Measurements from ENCODE around the gene FBXO42. TPM values are rescaled to one million over a fixed set of nuclear protein-coding genes. Genes with fewer than 3 reads are reported as not detected.

Gene FBXO42
- total and polyA plus RNA-seq, 9 of the 15 experiments (the other 6 are each of a cell fraction or from before 2014, with no cell fraction given): 7.2 to 24.8 (median 17.4) TPM

GRCh38 chr1:16393570-16394521 is 41.6 kb upstream of the FBXO42 start:
- H3K79me2 ChIP-seq (ENCODE audit: control insufficient read depth, insufficient read depth, low read length): peaks cover 44% of the 10 kb centered on the region
- DNase-seq (ENCODE audit: extremely low read depth in 1 of 4, low spot score in 3 of 4) (no peak), FAIRE-seq (no peak), ATAC-seq (no peak)
- peaks cover 8% of the 10 kb centered on the region for H3K9me1 ChIP-seq (ENCODE audit: control insufficient read depth, insufficient read depth, low read length)
- in situ Hi-C loops (cut with MboI): no loop called here
- H4K20me1 ChIP-seq (replicated peaks; ENCODE audit: control insufficient read depth, insufficient read depth, low read length): peaks cover 27% of the 10 kb centered on the region; the same call in 1 of the 2 replicates
- POLR2A ChIA-PET: interaction anchor here (1.0 to 1.2 kb wide), 2 partner anchors 18 to 31 kb away, joined by 3 to 4 read pairs; no protein-coding TSS in a partner anchor
- no peaks in the 10 kb centered on the region for H3K27me3 ChIP-seq (ENCODE audit: control insufficient read depth in 2 of 2, insufficient read depth in 2 of 2, low read length in 2 of 2)
- H3K9ac ChIP-seq (ENCODE audit: insufficient read depth in 1 of 2, low read depth in 2 of 2, low read length in 2 of 2): peak overlapping the region in 1 of 2 experiments; percentile 69; a peak in 2 of 4 replicates
- BruUV-seq (replicated peaks): no TSS peak
- no peak overlapping the region for H3K4me2 ChIP-seq (ENCODE audit: insufficient read depth, low read length)
- TF ChIP-seq, protein P1, sequence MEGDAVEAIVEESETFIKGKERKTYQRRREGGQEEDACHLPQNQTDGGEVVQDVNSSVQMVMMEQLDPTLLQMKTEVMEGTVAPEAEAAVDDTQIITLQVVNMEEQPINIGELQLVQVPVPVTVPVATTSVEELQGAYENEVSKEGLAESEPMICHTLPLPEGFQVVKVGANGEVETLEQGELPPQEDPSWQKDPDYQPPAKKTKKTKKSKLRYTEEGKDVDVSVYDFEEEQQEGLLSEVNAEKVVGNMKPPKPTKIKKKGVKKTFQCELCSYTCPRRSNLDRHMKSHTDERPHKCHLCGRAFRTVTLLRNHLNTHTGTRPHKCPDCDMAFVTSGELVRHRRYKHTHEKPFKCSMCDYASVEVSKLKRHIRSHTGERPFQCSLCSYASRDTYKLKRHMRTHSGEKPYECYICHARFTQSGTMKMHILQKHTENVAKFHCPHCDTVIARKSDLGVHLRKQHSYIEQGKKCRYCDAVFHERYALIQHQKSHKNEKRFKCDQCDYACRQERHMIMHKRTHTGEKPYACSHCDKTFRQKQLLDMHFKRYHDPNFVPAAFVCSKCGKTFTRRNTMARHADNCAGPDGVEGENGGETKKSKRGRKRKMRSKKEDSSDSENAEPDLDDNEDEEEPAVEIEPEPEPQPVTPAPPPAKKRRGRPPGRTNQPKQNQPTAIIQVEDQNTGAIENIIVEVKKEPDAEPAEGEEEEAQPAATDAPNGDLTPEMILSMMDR (IDR thresholded peaks at IDR 0.05 in 2 of 3, conservative IDR thresholded peaks at IDR 0.05 in 1 of 3; ENCODE audit: insufficient read depth in 2 of 3, low read depth in 1 of 3, low read length in 3 of 3): no peak
- TF ChIP-seq ATF3 (IDR thresholded peaks at IDR 0.05): peak; percentile 26; the same call in 1 of the 2 replicates
- no peak for TF ChIP-seq ATF3 (CRISPR knock-in tag; conservative IDR thresholded peaks at IDR 0.05)
- TF ChIP-seq SETDB1 (IDR thresholded peaks at IDR 0.05; ENCODE audit: low read length): no peak
- no peak for TF ChIP-seq CEBPG (CRISPR knock-in tag; IDR thresholded peaks at IDR 0.05)
- peak; percentile 52 to 59; a peak in 3 of 4 replicates for TF ChIP-seq CEBPG (tag; conservative IDR thresholded peaks at IDR 0.05 in 1 of 2, IDR thresholded peaks at IDR 0.05 in 1 of 2)
- no peak for TF ChIP-seq BDP1 (IDR thresholded peaks at IDR 0.05; ENCODE audit: insufficient read depth, insufficient read length)
- TF ChIP-seq CEBPB (tag; IDR thresholded peaks at IDR 0.05): peak; percentile 59; the same call in 1 of the 2 replicates
- CTCF ChIA-PET (ENCODE audit: low intra/inter-chr PET ratio): no interaction called here
- peaks cover 63% of the 10 kb centered on the region for H3K36me3 ChIP-seq (ENCODE audit: control insufficient read depth, insufficient read depth, low read length)
- no peak overlapping the region for H3K4me3 ChIP-seq
- no peaks in the 10 kb centered on the region for H3K9me3 ChIP-seq (replicated peaks; ENCODE audit: control insufficient read depth, insufficient read depth, low read depth, low read length)
- WGBS (ENCODE audit: insufficient coverage, low coverage, missing lambda C conversion rate): 90% methylated on average over 10 of the region's 10 CpGs
- no peak overlapping the region for H2AFZ ChIP-seq (ENCODE audit: low read depth, low read length)
- peaks cover 10 to 18% of the 10 kb centered on the region in 2 experiments; a peak in 4 of 5 replicates for H3K4me1 ChIP-seq (replicated peaks in 1 of 2; ENCODE audit: control insufficient read depth in 2 of 2, insufficient read depth in 2 of 2, low read length in 2 of 2)
- H3K27ac ChIP-seq (ENCODE audit: extremely low read depth, low read depth, low read length): no peak overlapping the region
- intact Hi-C loops (cut with micrococcal nuclease): no loop called here

Data from K562 (cell line).